ENCODE results near the gene ELOVL6. TPM values are rescaled to one million over a fixed set of nuclear protein-coding genes. Genes with fewer than 3 reads are reported as not detected.
"Not testable (repeated sequence)": the region's sequence is repeated elsewhere in the genome, so short reads cannot be mapped to it uniquely, and the experiment has no call there.

Gene ELOVL6
- total RNA-seq, 2 donors from 2014 or later: 1.1 TPM

DNA sequence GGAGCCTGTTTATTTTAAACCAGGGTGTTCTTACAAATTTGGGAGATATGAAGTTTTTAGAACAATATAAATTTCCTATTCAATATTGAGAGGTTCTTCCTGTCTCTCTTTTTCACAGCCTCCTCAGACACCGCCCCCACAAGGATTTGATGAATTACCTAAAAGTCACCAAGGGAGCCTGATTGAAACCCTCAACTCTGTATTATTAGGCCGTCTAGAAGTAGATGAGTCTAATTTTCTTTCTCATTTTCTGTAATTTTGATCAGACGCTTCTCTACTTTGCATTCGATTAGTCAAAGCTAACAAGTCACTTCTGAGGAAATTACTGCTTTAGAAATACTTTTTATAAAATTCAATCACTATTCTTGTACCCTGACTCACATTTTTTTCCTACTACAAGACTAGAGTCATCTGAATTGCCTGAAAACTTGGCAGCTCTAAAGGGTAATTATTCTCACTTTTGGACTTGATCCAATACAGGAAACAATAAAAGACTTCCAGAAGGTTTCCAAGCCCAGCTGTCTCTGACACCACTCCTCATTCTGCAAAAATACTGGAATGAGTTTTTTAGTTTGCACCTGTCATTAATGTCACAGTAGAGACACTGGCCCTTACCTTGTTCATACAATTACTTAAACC lies 111.2 kb downstream of the ELOVL6 start:
- DNase-seq (ENCODE audit: low spot score): no peak
- H3K4me1 ChIP-seq: peaks cover 0 to 15% of the 10 kb centered on the region in 2 donors
- no peak for TF ChIP-seq CTCF (IDR thresholded peaks at IDR 0.05)
- H3K27me3 ChIP-seq: no peaks in the 10 kb centered on the region
- no peak overlapping the region for H3K4me3 ChIP-seq
- H3K36me3 ChIP-seq: no peaks in the 10 kb centered on the region
- H3K27ac ChIP-seq: no peak overlapping the region
- H3K9me3 ChIP-seq: no peaks in the 10 kb centered on the region

DNA sequence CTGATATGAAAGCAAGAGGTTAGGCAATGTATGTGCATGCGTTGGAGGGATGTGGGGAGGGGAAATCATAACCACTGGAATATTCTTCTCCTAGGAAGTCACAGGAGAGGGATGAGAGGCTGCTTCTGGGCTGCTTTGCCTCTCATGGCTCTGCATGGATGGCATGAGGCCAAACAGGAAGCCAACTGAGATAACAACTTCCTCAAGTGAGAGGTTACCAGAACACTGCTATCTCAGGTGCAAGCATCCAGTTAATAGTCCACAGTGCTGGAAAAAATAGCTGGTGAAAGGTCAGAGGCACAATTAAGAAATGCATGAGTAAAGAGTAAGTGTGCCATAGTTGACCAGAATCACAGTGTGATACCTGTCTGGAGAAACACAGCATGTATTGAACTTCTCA lies 113.3 kb downstream of the ELOVL6 start:
- no peak overlapping the region for H3K27ac ChIP-seq
- H3K4me1 ChIP-seq: peaks cover 0 to 15% of the 10 kb centered on the region in 2 donors
- H3K36me3 ChIP-seq: no peaks in the 10 kb centered on the region
- TF ChIP-seq CTCF (IDR thresholded peaks at IDR 0.05): no peak
- no peak overlapping the region for H3K4me3 ChIP-seq
- H3K27me3 ChIP-seq: no peaks in the 10 kb centered on the region
- H3K9me3 ChIP-seq: no peaks in the 10 kb centered on the region
- no peak for DNase-seq (ENCODE audit: low spot score)

- Histone ChIP-seq H3K9me3 (no peaks in the 10 kb centered on the region), H3K4me3 (no peak overlapping the region), H3K36me3 (no peaks in the 10 kb centered on the region), H3K27me3 (no peaks in the 10 kb centered on the region), H3K27ac (no peak overlapping the region), H3K4me1 (peaks cover 0 to 15% of the 10 kb centered on the region in 2 donors)
- TF ChIP-seq CTCF (IDR thresholded peaks at IDR 0.05): no peak
- no peak for DNase-seq (ENCODE audit: low spot score)
Observed at GRCh38 chr4:110084154-110084553, 114.3 kb downstream of the ELOVL6 start.

DNA sequence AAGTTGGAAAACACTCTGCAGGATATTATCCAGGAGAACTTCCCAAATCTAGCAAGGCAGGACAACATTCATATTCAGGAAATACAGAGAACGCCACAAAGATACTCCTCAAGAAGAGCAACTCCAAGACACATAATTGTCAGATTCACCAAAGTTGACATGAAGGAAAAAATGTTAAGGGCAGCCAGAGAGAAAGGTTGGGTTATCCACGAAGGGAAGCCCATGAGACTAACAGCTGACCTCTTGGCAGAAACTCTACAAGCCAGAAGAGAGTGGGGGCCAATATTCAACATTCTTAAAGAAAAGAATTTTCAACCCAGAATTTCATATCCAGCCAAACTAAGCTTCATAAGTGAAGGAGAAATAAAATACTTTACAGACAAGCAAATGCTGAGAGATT lies 120.3 kb downstream of the ELOVL6 start:
- DNase-seq (ENCODE audit: low spot score); H3K4me3 ChIP-seq; H3K4me1 ChIP-seq; H3K27me3 ChIP-seq; H3K36me3 ChIP-seq; H3K27ac ChIP-seq; H3K9me3 ChIP-seq: not testable (repeated sequence)

- H3K4me3 ChIP-seq; H3K4me1 ChIP-seq; H3K27ac ChIP-seq; H3K36me3 ChIP-seq; DNase-seq (ENCODE audit: low spot score); H3K9me3 ChIP-seq; H3K27me3 ChIP-seq: not testable (repeated sequence)
Observed at GRCh38 chr4:110076828-110077227, 121.6 kb downstream of the ELOVL6 start.

DNA sequence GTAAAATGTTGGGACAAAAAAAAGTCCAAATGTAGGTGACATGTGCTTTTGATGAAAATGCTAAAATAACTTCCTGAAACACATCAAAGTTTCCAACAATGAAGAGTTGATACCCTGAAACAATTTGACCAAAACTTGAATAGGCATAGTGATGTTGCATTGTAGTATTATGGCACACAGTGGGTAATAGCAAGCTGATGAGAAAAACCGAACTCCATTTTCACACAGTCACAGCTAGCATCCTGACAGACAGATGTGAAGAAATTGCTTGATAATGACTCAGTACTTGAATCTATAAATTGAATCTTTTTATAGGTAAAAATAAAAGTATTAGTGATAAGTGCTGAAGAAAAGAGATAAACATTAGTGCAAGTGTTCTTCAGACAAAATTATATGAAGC lies 122.5 kb downstream of the ELOVL6 start:
- no peaks in the 10 kb centered on the region for H3K36me3 ChIP-seq
- no peak overlapping the region for H3K27ac ChIP-seq
- no peaks in the 10 kb centered on the region for H3K27me3 ChIP-seq
- TF ChIP-seq CTCF (IDR thresholded peaks at IDR 0.05): no peak
- H3K4me1 ChIP-seq: peaks cover 0 to 12% of the 10 kb centered on the region in 2 donors
- H3K9me3 ChIP-seq: no peaks in the 10 kb centered on the region
- no peak for DNase-seq (ENCODE audit: low spot score)
- H3K4me3 ChIP-seq: no peak overlapping the region

GRCh38 chr4:110075083-110075738 lies 123.2 kb downstream of the ELOVL6 start:
- no peaks in the 10 kb centered on the region for H3K36me3 ChIP-seq
- H3K27me3 ChIP-seq: no peaks in the 10 kb centered on the region
- no peak overlapping the region for H3K27ac ChIP-seq
- DNase-seq (ENCODE audit: low spot score): no peak
- peaks cover 0 to 12% of the 10 kb centered on the region in 2 donors for H3K4me1 ChIP-seq
- no peak overlapping the region for H3K4me3 ChIP-seq
- no peak for TF ChIP-seq CTCF (IDR thresholded peaks at IDR 0.05)
- no peaks in the 10 kb centered on the region for H3K9me3 ChIP-seq

All from right atrium auricular region (tissue), 2 donors.